A549 (cell line): Measurements from ENCODE around the gene WDR82.

ENCODE experiments used
- CTCF ChIP-seq: fragments of >200 bp; sonication (Bioruptor Twin); formaldehyde crosslinking; IDR thresholded peaks from 3 replicates; pipeline ENCODE4 v1.5.1; 2016
- EP300 ChIP-seq, 2 experiments: fragments of >200 bp; sonication (Bioruptor Twin); formaldehyde crosslinking; IDR thresholded peaks; 2 replicates in 1 of 2; 3 replicates in 1 of 2; pipeline ENCODE4 v1.6.1; 2016 to 2017
- HEYL ChIP-seq: fragments of 250-450 bp; sonication (Bioruptor Pico); IDR thresholded peaks from 2 replicates; pipeline ENCODE4 v1.8.0; 2021; ENCODE audit warnings: mild to moderate bottlenecking, moderate library complexity
- MYC ChIP-seq: IDR thresholded peaks from 2 replicates; pipeline ENCODE4 v1.6.1; 2012; ENCODE audit warnings: mild to moderate bottlenecking, inconsistent platforms, low read length, improper control_type of control experiment, borderline replicate concordance
- POLR2A ChIP-seq: IDR thresholded peaks from 2 replicates; pipeline ENCODE4 v1.6.1; 2012; ENCODE audit warnings: mild to moderate bottlenecking, low read length
- POLR2AphosphoS2 ChIP-seq: conservative IDR thresholded peaks from 2 replicates; pipeline ENCODE4 v1.6.1; 2012; ENCODE audit warnings: low read length, improper control_type of control experiment, inconsistent platforms
- RAD21 ChIP-seq, 2 experiments: fragments of >200 bp in 1 of 2; sonication (Bioruptor Twin) in 1 of 2; formaldehyde crosslinking in 1 of 2; IDR thresholded peaks in 1 of 2; conservative IDR thresholded peaks in 1 of 2; 2 replicates in 1 of 2; 3 replicates in 1 of 2; pipeline ENCODE4 v1.6.1; 2012 to 2018; ENCODE audit warnings: inconsistent platforms in 1 of 2
- REST ChIP-seq: fragments of 200-600 bp; sonication (generic); IDR thresholded peaks from 2 replicates; pipeline ENCODE4 v1.6.1; 2016; ENCODE audit warnings: antibody characterized with exemption, mild to moderate bottlenecking, moderate library complexity
- RFX5 ChIP-seq: fragments of 450-650 bp; IDR thresholded peaks from 2 replicates; pipeline ENCODE4 v1.7.1; 2014; ENCODE audit warnings: antibody characterized with exemption, mild to moderate bottlenecking, moderate library complexity
- ZFP36 ChIP-seq: fragments of 450-650 bp; IDR thresholded peaks from 2 replicates; pipeline ENCODE4 v1.6.1; 2014; ENCODE audit warnings: borderline replicate concordance; ENCODE audit not compliant: partially characterized antibody
- TF ChIP-seq, protein P1 (sequence below): fragments of 450-650 bp; IDR thresholded peaks from 2 replicates; pipeline ENCODE4 v1.6.1; 2014; ENCODE audit warnings: antibody characterized with exemption
- TF ChIP-seq, protein P2 (sequence below): IDR thresholded peaks from 2 replicates; pipeline ENCODE4 v1.6.1; 2012

- TF ChIP-seq HEYL (CRISPR knock-in tag) (no peak), ZFP36 (no peak), POLR2A (no peak), EP300 (IDR thresholded peaks at IDR 0.05) (no peak), CTCF (no peak), REST (no peak), MYC (no peak), POLR2AphosphoS2 (no peak), RFX5 (no peak), RAD21 (conservative IDR thresholded peaks at IDR 0.05 in 1 of 2, IDR thresholded peaks at IDR 0.05 in 1 of 2) (no peak)
- TF ChIP-seq, protein P1, sequence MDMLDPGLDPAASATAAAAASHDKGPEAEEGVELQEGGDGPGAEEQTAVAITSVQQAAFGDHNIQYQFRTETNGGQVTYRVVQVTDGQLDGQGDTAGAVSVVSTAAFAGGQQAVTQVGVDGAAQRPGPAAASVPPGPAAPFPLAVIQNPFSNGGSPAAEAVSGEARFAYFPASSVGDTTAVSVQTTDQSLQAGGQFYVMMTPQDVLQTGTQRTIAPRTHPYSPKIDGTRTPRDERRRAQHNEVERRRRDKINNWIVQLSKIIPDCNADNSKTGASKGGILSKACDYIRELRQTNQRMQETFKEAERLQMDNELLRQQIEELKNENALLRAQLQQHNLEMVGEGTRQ, result no peak
- TF ChIP-seq, protein P2, sequence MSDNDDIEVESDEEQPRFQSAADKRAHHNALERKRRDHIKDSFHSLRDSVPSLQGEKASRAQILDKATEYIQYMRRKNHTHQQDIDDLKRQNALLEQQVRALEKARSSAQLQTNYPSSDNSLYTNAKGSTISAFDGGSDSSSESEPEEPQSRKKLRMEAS, result no peak
Observed at GRCh38 chr3:52265387-52265786, 13.1 kb downstream of the WDR82 start.
